Measurements from ENCODE around the gene HBG2. TPM values are rescaled to one million over a fixed set of nuclear protein-coding genes. Genes with fewer than 3 reads are reported as not detected.

The HBG2 gene
- total RNA-seq, 2 donors from 2014 or later: 0.71 TPM; not detected in 1

- intact Hi-C loops (cut with DNase I): loop anchor here in 1 of 2 donors (10.0 kb wide), 2 partner anchors 80 to 500 kb away; partner anchors contain the start of gene OR51V1
- DNase-seq (ENCODE audit: low spot score): no peak
Observed at GRCh38 chr11:5284637-5285036, 30.1 kb upstream of the HBG2 start.

DNA sequence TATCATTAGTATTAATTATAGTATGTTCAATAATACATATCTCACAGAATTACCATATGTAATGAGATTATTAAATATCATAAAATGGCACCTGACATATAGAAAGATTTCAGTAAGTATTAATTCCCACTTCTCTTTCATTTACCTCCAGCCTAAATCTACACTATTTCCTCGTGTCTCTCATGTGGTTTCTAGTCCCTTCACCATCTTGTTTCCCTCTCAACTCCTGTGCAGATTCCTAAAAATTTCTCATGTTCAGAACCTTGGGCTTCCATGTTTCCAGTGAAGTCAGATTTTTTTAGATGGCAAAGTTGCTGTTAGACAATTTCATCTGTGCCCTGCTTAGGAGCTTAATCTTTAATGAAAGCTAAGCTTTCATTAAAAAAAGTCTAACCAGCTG lies 29.3 kb upstream of the HBG2 start:
- no peak for DNase-seq (ENCODE audit: low spot score)
- intact Hi-C loops (cut with DNase I): loop anchor here in 1 of 2 donors (10.0 kb wide), 2 partner anchors 79 to 499 kb away; partner anchors contain the start of gene OR51V1

GRCh38 chr11:5283086-5283485 lies 28.5 kb upstream of the HBG2 start:
- intact Hi-C loops (cut with DNase I): loop anchor here in 1 of 2 donors (10.0 kb wide), 2 partner anchors 78 to 498 kb away; partner anchors contain the start of gene OR51V1
- DNase-seq (ENCODE audit: low spot score): no peak

DNA sequence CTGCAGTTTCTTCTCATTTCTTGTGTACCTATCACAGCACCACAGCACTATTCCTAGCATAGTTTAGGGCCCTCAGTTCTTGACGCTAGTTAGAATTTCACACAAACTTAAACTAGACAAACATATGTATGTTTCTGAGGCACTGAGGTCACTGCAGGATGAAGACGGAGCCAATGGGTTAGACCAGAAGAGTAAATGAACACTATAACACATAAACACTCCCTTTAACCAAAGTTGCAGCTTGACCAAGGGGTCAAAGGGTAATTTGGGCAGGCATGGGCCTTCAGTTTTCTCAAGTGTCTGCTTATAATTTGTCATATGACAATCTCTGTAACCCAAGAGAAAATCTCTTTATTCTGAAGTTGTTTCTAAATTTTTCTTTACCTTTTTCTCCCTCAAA lies 28.0 kb upstream of the HBG2 start:
- intact Hi-C loops (cut with DNase I): loop anchor here in 1 of 2 donors (10.0 kb wide), 2 partner anchors 78 to 498 kb away; partner anchors contain the start of gene OR51V1
- DNase-seq (ENCODE audit: low spot score): no peak

DNA sequence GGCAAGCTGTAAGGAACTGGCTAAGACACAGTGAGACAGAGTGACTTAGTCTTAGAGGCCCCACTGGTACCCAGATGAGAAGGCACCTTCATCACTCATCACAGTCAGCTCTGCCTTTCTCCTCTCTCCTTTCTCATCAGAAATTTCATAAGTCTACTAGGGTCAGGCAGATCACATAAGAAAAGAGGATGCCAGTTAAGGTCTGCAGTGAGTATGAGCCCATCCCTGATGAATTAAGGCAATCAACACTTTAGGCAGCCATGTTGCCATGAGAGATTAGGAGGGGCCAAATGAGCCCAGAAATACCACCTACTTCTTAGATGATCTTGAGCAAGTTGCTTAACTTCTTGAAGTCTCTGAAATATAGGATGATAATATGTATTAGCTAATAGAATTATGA lies 27.0 kb upstream of the HBG2 start:
- DNase-seq (ENCODE audit: low spot score): no peak
- intact Hi-C loops (cut with DNase I): loop anchor here in 1 of 2 donors (10.0 kb wide), 2 partner anchors 77 to 497 kb away; partner anchors contain the start of gene OR51V1

DNA sequence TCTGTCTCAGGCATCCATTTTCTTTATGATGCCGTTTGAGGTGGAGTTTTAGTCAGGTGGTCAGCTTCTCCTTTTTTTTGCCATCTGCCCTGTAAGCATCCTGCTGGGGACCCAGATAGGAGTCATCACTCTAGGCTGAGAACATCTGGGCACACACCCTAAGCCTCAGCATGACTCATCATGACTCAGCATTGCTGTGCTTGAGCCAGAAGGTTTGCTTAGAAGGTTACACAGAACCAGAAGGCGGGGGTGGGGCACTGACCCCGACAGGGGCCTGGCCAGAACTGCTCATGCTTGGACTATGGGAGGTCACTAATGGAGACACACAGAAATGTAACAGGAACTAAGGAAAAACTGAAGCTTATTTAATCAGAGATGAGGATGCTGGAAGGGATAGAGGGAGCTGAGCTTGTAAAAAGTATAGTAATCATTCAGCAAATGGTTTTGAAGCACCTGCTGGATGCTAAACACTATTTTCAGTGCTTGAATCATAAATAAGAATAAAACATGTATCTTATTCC lies 26.1 kb upstream of the HBG2 start:
- peak; percentile 90 for DNase-seq (ENCODE audit: low spot score)
- intact Hi-C loops (cut with DNase I): loop anchor here in 1 of 2 donors (10.0 kb wide), 2 partner anchors 76 to 496 kb away; partner anchors contain the start of gene OR51V1

- DNase-seq (ENCODE audit: low spot score): no peak
- intact Hi-C loops (cut with DNase I): loop anchor here (10.0 kb wide), 3 partner anchors 75 to 835 kb away; partner anchors contain the start of genes OR51V1 (in 1 of the 2) and OR52K2 (in 1 of the 2)
Observed at GRCh38 chr11:5279471-5280090, 25.0 kb upstream of the HBG2 start.

GRCh38 chr11:5277807-5278382 lies 23.3 kb upstream of the HBG2 start:
- intact Hi-C loops (cut with DNase I): loop anchor here in 1 of 2 donors (10.0 kb wide), 1 partner anchor 833 kb away; the partner anchor contains the start of gene OR52K2
- no peak for DNase-seq (ENCODE audit: low spot score)

- no peak for DNase-seq (ENCODE audit: low spot score)
- intact Hi-C loops (cut with DNase I): loop anchor here in 1 of 2 donors (10.0 kb wide), 1 partner anchor 832 kb away; the partner anchor contains the start of gene OR52K2
Observed at GRCh38 chr11:5276697-5277096, 22.1 kb upstream of the HBG2 start.

GRCh38 chr11:5275369-5276110 lies 21.0 kb upstream of the HBG2 start:
- no peak for DNase-seq (ENCODE audit: low spot score)
- intact Hi-C loops (cut with DNase I): loop anchor here in 1 of 2 donors (10.0 kb wide), 1 partner anchor 831 kb away; the partner anchor contains the start of gene OR52K2

DNA sequence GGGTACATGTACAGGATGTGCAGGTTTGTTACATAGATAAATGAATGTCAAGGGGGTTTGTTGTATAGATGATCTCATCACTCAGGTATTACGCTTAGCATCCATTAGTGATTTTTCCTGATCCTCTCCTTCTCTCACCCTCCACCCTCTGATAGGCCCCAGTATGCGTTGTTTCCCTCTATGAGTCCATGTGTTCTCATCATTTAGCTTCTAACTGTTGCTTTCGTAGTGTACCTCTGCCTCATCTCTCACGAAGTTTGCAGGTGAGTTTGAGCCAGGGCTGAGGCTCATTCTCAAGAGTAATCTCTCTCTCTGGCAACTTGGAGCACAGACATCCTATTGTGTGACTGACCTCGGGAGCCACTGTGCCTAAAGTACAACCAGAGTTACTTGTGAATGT lies 19.8 kb upstream of the HBG2 start:
- no peak for DNase-seq (ENCODE audit: low spot score)
- intact Hi-C loops (cut with DNase I): loop anchor here in 1 of 2 donors (10.0 kb wide), 1 partner anchor 830 kb away; the partner anchor contains the start of gene OR52K2

DNA sequence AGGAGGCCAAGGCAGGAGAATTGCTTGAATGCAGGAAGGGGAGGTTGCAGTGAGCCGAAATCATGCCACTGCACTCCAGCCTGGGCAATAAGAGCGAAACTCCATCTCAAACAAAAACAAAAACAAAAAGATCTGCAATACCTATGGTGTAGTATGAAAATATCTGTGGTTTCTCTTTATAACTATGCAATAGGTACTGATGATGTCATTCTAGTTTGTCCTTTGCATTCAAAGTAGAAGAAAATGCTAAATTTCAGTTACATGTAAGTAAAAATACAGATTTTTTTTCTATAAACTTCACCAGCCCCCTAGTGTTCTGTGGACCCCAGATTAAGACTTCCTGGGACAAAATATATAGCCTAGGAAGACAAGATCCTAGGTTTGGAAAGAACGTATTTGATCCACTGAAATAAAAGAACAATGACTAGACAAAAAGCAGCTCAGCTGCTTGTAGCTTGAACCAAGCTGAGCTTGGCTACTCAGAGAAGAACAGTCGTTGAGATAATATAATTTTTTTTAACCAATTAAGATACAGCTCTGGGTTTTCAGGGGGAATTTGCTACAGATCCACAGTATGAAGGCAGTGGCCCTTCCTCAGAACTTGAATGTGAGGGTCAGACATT lies 17.9 kb upstream of the HBG2 start:
- DNase-seq (ENCODE audit: low spot score): no peak
- intact Hi-C loops (cut with DNase I): loop anchor here in 1 of 2 donors (10.0 kb wide), 1 partner anchor 828 kb away; the partner anchor contains the start of gene OR52K2

GRCh38 chr11:5269715-5270147 lies 15.2 kb upstream of the HBG2 start, which contains the start of gene HBE1:
Gene HBE1, minus strand, starts transcription at chr11:5269945. Its CDS starts 55 bp downstream, at chr11:5269890.
- DNase-seq (ENCODE audit: low spot score): no peak
- intact Hi-C loops (cut with DNase I): loop anchor here in 1 of 2 donors (10.0 kb wide), 1 partner anchor 825 kb away; the partner anchor contains the start of gene OR52K2

DNA sequence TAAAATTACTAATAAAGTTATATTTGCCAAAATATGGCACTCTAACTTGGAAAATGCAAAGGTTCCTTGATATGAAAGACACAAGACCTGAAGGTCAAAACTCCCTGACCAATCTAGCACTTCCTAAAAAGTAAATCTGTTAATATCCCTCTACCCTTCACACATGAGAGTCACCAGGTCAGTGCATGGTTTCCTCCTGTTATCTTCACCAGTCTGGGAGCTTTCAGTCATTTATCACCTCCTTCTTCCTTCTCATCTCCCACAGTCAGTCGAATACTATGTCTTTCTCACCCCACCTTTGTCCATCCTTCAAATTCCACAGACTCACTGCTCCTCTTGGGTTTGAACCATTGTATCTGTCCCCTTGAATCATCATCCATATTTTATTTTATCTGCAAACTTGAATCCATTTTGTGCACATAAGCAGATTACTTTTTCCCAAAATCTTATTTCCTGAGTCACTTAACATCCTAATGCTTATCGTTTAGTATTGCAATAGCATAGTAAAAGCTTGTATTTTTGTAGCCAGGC lies 12.5 kb upstream of the HBG2 start:
- DNase-seq (ENCODE audit: low spot score): no peak
- intact Hi-C loops (cut with DNase I): no loop called here

- DNase-seq (ENCODE audit: low spot score): no peak
- intact Hi-C loops (cut with DNase I): no loop called here
Observed at GRCh38 chr11:5266609-5267008, 12.0 kb upstream of the HBG2 start.

GRCh38 chr11:5265832-5266231 lies 11.3 kb upstream of the HBG2 start:
- DNase-seq (ENCODE audit: low spot score): no peak
- intact Hi-C loops (cut with DNase I): no loop called here

GRCh38 chr11:5258543-5259262 lies 4.1 kb upstream of the HBG2 start:
- intact Hi-C loops (cut with DNase I): no loop called here
- no peak for DNase-seq (ENCODE audit: low spot score)

DNA sequence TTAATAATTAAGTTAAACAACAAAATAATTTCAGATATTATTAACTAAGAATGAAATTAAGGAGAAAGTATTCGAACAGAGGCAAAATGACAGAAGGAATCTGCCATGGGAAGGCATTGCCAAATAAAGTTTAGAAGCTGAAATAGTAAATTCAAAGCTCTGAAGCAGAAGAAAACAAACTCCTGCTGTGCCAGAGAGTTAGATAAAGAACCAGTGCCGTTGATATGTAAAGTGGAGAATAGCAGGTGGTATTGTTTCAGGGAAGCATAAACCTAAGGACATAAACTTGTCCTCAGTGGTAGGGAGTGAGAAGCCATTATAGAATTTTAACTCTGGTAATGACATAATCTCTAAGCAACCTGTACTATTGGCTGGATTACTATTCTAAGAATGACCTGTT lies 2.7 kb upstream of the HBG2 start:
- intact Hi-C loops (cut with DNase I): no loop called here
- no peak for DNase-seq (ENCODE audit: low spot score)
